Liver (tissue), 9 donors: Measurements from ENCODE around the gene RFC2. TPM values are rescaled to one million over a fixed set of nuclear protein-coding genes. Genes with fewer than 3 reads are reported as not detected.
A peak's percentile ranks its signal among the peaks of the same experiment; 100 is the strongest.
"Not testable (repeated sequence)": the region's sequence is repeated elsewhere in the genome, so short reads cannot be mapped to it uniquely, and the experiment has no call there.

Experiments used
- DNase-seq: peaks from one replicate; pipeline ENCODE4 v3.0.0-alpha.2; 2017; ENCODE audit warnings: low spot score
- H3K27ac ChIP-seq, 2 donors: one replicate each; pipeline ENCODE4 v1.7.0; 2013; ENCODE audit warnings: inconsistent platforms in 2 of 2, low read length in 2 of 2, control low read depth in 1 of 2, low read depth in 1 of 2, mild to moderate bottlenecking in 1 of 2
- H3K27me3 ChIP-seq, 4 donors: one replicate each; pipeline versions ENCODE4 v1.6.1 to v1.7.0; 2013; ENCODE audit warnings: low read length in 3 of 4, inconsistent platforms in 1 of 4, mild to moderate bottlenecking in 1 of 4, moderate library complexity in 1 of 4; ENCODE audit not compliant: control insufficient read depth in 4 of 4, insufficient read depth in 4 of 4
- H3K36me3 ChIP-seq, 4 donors: one replicate each; pipeline versions ENCODE4 v1.6.1 to v1.7.0; 2013; ENCODE audit warnings: low read length in 3 of 4, mild to moderate bottlenecking in 3 of 4, low read depth in 1 of 4, moderate library complexity in 1 of 4; ENCODE audit not compliant: control insufficient read depth in 4 of 4, insufficient read depth in 3 of 4
- H3K4me1 ChIP-seq, 4 donors: one replicate each; pipeline versions ENCODE4 v1.6.1 to v1.7.0; 2013; ENCODE audit warnings: low read length in 3 of 4, mild to moderate bottlenecking in 3 of 4, moderate library complexity in 1 of 4; ENCODE audit not compliant: control insufficient read depth in 4 of 4, insufficient read depth in 4 of 4
- H3K4me3 ChIP-seq, 3 donors: one replicate each; pipeline versions ENCODE4 v1.6.1 to v1.7.0; 2013; ENCODE audit warnings: low read length in 3 of 3, control low read depth in 1 of 3, low read depth in 1 of 3, mild to moderate bottlenecking in 1 of 3
- H3K9ac ChIP-seq, 2 donors: one replicate each; pipeline ENCODE4 v1.7.0; 2013; ENCODE audit warnings: low read length in 2 of 2, mild to moderate bottlenecking in 2 of 2, moderate library complexity in 2 of 2, control low read depth in 1 of 2, low read depth in 1 of 2
- H3K9me3 ChIP-seq, 4 donors: one replicate each; pipeline versions ENCODE4 v1.6.1 to v1.7.0; 2013; ENCODE audit warnings: low read length in 3 of 4; ENCODE audit not compliant: control insufficient read depth in 4 of 4
- ATF3 ChIP-seq: IDR thresholded peaks from 2 replicates; pipeline ENCODE4 v1.6.1; 2016; ENCODE audit warnings: antibody characterized with exemption
- FOXA1 ChIP-seq: IDR thresholded peaks from 2 replicates; pipeline ENCODE4 v1.6.1; 2016; ENCODE audit warnings: antibody characterized with exemption
- FOXA2 ChIP-seq: IDR thresholded peaks from 2 replicates; pipeline ENCODE4 v1.6.1; 2016; ENCODE audit warnings: antibody characterized with exemption
- HNF4A ChIP-seq, 2 donors: conservative IDR thresholded peaks; 2 replicates each; pipeline ENCODE4 v1.6.1; 2016; ENCODE audit warnings: antibody characterized with exemption in 2 of 2, mild to moderate bottlenecking in 2 of 2
- HNF4G ChIP-seq: IDR thresholded peaks from 2 replicates; pipeline ENCODE4 v1.6.1; 2016; ENCODE audit warnings: antibody characterized with exemption
- JUND ChIP-seq, 2 donors: IDR thresholded peaks; 2 replicates each; pipeline ENCODE4 v1.6.1; 2016; ENCODE audit warnings: antibody characterized with exemption in 2 of 2
- MAX ChIP-seq: IDR thresholded peaks from 2 replicates; pipeline ENCODE4 v1.6.1; 2016; ENCODE audit warnings: antibody characterized with exemption
- NR2F2 ChIP-seq: IDR thresholded peaks from 2 replicates; pipeline ENCODE4 v1.6.1; 2016; ENCODE audit warnings: antibody characterized with exemption
- RAD21 ChIP-seq, 2 donors: IDR thresholded peaks; 2 replicates each; pipeline ENCODE4 v1.6.1; 2016; ENCODE audit warnings: antibody characterized with exemption in 2 of 2, mild to moderate bottlenecking in 2 of 2
- REST ChIP-seq: IDR thresholded peaks from 2 replicates; pipeline ENCODE4 v1.6.1; 2016; ENCODE audit warnings: antibody characterized with exemption, mild to moderate bottlenecking
- RXRA ChIP-seq, 2 donors: IDR thresholded peaks; 2 replicates each; pipeline ENCODE4 v1.6.1; 2017 to 2018; ENCODE audit warnings: antibody characterized with exemption in 2 of 2, mild to moderate bottlenecking in 1 of 2
- SP1 ChIP-seq: IDR thresholded peaks from 2 replicates; pipeline ENCODE4 v1.6.1; 2018; ENCODE audit warnings: antibody characterized with exemption, mild to moderate bottlenecking
- YY1 ChIP-seq: IDR thresholded peaks from 2 replicates; pipeline ENCODE4 v1.6.1; 2016; ENCODE audit warnings: antibody characterized with exemption, mild to moderate bottlenecking
- WGBS: extraction: QIAGEN DNeasy Blood & Tissue Kit; methylation state at CpG from one replicate; pipeline ENCODE4 v1.1.7; 2013; 5-methylcytosine and 5-hydroxymethylcytosine counted together
- polyA plus RNA-seq, 2 donors: library from polyadenylated mRNA; stranded (reverse) in 1 of 2; unstranded in 1 of 2; fragments of 200-250 nt in 1 of 2; fragments of >200 nt in 1 of 2; fragmentation: Nextera tagmentation in 1 of 2; extraction: Ambion mirVana in 1 of 2; gene quantifications; one replicate each; pipeline versions ENCODE4 v1.2.1 to v1.2.3, GENCODE V29; 2013 to 2015
- total RNA-seq, 2 donors: library from RNA; depleted of rRNA; stranded (reverse); fragments of >200 nt; gene quantifications; one replicate each; pipeline ENCODE4 v1.2.3, GENCODE V29; 2014
- TF ChIP-seq, protein P1 (sequence below): fragments of 150-350 bp; IDR thresholded peaks from 2 replicates; pipeline ENCODE4 v1.5.1; 2017; ENCODE audit warnings: improper control_type of control experiment, low read depth, low read length; ENCODE audit not compliant: missing input control
- donor health status: healthy.
- donor health status: healthy.
- donor health status: healthy.
- donor health status: healthy.
- donor health status: healthy.

RFC2 gene
- total and polyA plus RNA-seq, 4 donors, result 12.8 to 23.8 (median 14.8) TPM

DNA sequence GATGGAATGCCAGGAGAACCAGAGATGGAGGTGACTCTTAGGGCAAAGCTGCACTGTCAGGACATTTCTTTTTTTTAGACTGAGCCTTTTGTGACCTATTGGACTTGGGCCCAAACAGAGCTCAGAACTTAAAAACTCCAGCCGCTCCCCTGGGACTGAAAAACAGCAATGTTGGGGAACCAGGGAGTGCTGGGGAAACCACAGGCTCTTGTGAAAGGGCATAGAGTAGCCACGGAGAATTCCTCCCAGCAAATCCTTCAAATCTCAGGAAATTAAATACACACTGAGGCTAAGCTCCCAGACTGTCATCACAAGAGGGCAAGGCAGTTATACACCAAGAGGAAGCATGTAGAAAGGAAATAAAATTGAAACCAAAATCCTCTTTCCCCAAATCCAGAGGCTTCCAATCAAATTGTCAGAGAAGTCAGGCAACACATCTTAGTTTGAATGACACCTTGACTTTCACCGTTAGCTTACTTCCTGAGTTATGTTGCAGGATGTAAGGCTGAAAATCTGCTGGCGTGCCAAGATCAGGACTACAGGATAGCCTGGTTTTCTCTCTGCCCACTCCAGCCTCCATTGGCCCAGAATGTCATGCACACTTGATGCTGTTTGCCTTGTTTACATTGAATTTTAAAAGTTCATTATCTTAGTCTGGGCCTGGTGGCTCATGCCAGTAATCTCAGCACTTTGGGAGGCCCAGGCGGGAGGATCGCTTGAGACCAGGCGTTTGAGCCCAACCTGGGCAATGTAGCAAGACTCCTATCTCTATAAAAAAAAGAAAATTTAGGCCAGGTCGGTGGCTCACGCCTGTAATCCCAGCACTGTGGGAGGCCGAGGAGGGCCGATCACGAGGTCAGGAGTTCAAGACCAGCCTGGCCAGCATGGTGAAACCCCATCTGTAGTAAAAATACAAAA lies 2.6 kb upstream of the RFC2 start:
- TF ChIP-seq HNF4G (no peak), FOXA2 (no peak), MAX (no peak), JUND (IDR thresholded peaks at IDR 0.05) (no peak), SP1 (no peak), RXRA (IDR thresholded peaks at IDR 0.05) (no peak), HNF4A (conservative IDR thresholded peaks at IDR 0.05) (no peak), YY1 (no peak), ATF3 (no peak), FOXA1 (no peak)
- H3K9ac ChIP-seq, result no peak overlapping the region
- no peaks in the 10 kb centered on the region for H3K9me3 ChIP-seq
- H3K4me1 ChIP-seq, result peaks cover 0 to 26% (median 6%) of the 10 kb centered on the region in 4 donors
- H3K36me3 ChIP-seq, result no peaks in the 10 kb centered on the region
- 83% methylated on average over 12 of the region's 12 CpGs for WGBS
- H3K27ac ChIP-seq, result peak overlapping the region; percentile 17 to 35
- H3K4me3 ChIP-seq, result no peak overlapping the region
- H3K27me3 ChIP-seq, result no peaks in the 10 kb centered on the region
- DNase-seq, result no peak

GRCh38 chr7:74255461-74255860 lies 1.3 kb upstream of the RFC2 start:
- H3K36me3 ChIP-seq, DNase-seq, H3K9me3 ChIP-seq, H3K9ac ChIP-seq, H3K27me3 ChIP-seq: not testable (repeated sequence)
- peak overlapping the region in 1 of 2 donors; percentile 88 for H3K27ac ChIP-seq
- H3K4me3 ChIP-seq, result peak overlapping the region in 1 of 3 donors; percentile 84
- H3K4me1 ChIP-seq, result peaks cover 0 to 26% (median 6%) of the 10 kb centered on the region in 4 donors
- 92% methylated on average over 6 of the region's 6 CpGs for WGBS

- Histone ChIP-seq H3K27me3 (no peaks in the 10 kb centered on the region), H3K4me3 (peak overlapping the region; percentile 45 to 84 (median 81)), H3K9me3 (no peaks in the 10 kb centered on the region), H3K36me3 (peaks cover 0 to 6% (median 4%) of the 10 kb centered on the region in 4 donors), H3K9ac (peak overlapping the region; percentile 33 to 51), H3K4me1 (peaks cover 0 to 26% (median 6%) of the 10 kb centered on the region in 4 donors), H3K27ac (peak overlapping the region; percentile 88 to 91)
- no peak for DNase-seq
- no peak for TF ChIP-seq ATF3
- TF ChIP-seq REST, result no peak
- no peak for TF ChIP-seq RAD21 (IDR thresholded peaks at IDR 0.05)
- TF ChIP-seq NR2F2, result no peak
- TF ChIP-seq, protein P1, sequence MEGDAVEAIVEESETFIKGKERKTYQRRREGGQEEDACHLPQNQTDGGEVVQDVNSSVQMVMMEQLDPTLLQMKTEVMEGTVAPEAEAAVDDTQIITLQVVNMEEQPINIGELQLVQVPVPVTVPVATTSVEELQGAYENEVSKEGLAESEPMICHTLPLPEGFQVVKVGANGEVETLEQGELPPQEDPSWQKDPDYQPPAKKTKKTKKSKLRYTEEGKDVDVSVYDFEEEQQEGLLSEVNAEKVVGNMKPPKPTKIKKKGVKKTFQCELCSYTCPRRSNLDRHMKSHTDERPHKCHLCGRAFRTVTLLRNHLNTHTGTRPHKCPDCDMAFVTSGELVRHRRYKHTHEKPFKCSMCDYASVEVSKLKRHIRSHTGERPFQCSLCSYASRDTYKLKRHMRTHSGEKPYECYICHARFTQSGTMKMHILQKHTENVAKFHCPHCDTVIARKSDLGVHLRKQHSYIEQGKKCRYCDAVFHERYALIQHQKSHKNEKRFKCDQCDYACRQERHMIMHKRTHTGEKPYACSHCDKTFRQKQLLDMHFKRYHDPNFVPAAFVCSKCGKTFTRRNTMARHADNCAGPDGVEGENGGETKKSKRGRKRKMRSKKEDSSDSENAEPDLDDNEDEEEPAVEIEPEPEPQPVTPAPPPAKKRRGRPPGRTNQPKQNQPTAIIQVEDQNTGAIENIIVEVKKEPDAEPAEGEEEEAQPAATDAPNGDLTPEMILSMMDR, result no peak
- 19% methylated on average over 20 of the region's 20 CpGs for WGBS
Observed at GRCh38 chr7:74254858-74255379, 720 bp upstream of the RFC2 start.
